GM12878 (cell line): ENCODE data around the gene USH1G. TPM values are rescaled to one million over a fixed set of nuclear protein-coding genes. Genes with fewer than 3 reads are reported as not detected.

Experiments used
- ATAC-seq: fragments of 200-7000 bp; cut with Tn5 transposase; 3 replicates; pipeline ENCODE4 v1.9.1; 2020; ENCODE audit warnings: mild to moderate bottlenecking, moderate library complexity
- BruUV-seq: library from RNA; stranded (reverse); fragments of 400-500 nt; replicated peaks from 2 replicates; lab custom pipeline; 2021; lab: Mats Ljungman, UMichigan
- CTCF ChIA-PET: fragments of 300-600 bp; sonication (Branson Sonifier 250); formaldehyde crosslinking; extraction: SDS; loops from one replicate; lab custom pipeline; 2021; ENCODE audit warnings: inconsistent platforms; lab: Yijun Ruan, JAX
- POLR2A ChIA-PET: fragments of 350-600 bp; formaldehyde crosslinking; extraction: SDS; loops from one replicate; lab custom pipeline; 2021; ENCODE audit warnings: inconsistent platforms; lab: Charles Lee
- RAD21 ChIA-PET: fragments of 300-600 bp; sonication (Branson Sonifier 250); formaldehyde crosslinking; loops from one replicate; lab custom pipeline; 2023; ENCODE audit warnings: antibody characterized with exemption; ENCODE audit not compliant: unreplicated experiment; lab: Charles Lee
- SMC1A ChIA-PET: fragments of 300-600 bp; sonication (Branson Sonifier 250); formaldehyde crosslinking; loops from one replicate; lab custom pipeline; 2023; ENCODE audit not compliant: unreplicated experiment, uncharacterized antibody; lab: Charles Lee
- DNase-seq: peaks from one replicate; pipeline ENCODE4 v3.0.0-alpha.2; 2011; ENCODE audit warnings: low read depth, low spot score
- FAIRE-seq: peaks from 3 replicates; lab custom pipeline; 2011; peaks lifted over from hg19 to GRCh38; lab: Jason Lieb, UNC
- H2AFZ ChIP-seq: 2 replicates; pipeline ENCODE4 v1.6.0; 2011; ENCODE audit warnings: low read depth, low read length, control low read depth; ENCODE audit not compliant: control insufficient read depth
- H3K27ac ChIP-seq: 2 replicates; pipeline ENCODE4 v1.5.1; 2011; ENCODE audit warnings: control low read depth; ENCODE audit not compliant: control insufficient read depth, insufficient read depth
- H3K27me3 ChIP-seq, 2 experiments: replicated peaks in 1 of 2; 2 replicates each; pipeline versions ENCODE4 v1.6.0 to v1.6.1; 2011; ENCODE audit warnings: low read length in 1 of 2; ENCODE audit not compliant: control insufficient read depth in 2 of 2, insufficient read depth in 2 of 2
- H3K36me3 ChIP-seq, 2 experiments: 2 replicates each; pipeline ENCODE4 v1.5.1; 2011; ENCODE audit warnings: low read length in 1 of 2; ENCODE audit not compliant: control insufficient read depth in 2 of 2, insufficient read depth in 2 of 2
- H3K4me1 ChIP-seq: 2 replicates; pipeline ENCODE4 v1.6.1; 2011; ENCODE audit warnings: mild to moderate bottlenecking, low read length, moderate library complexity, mixed read lengths; ENCODE audit not compliant: control insufficient read depth, insufficient read depth
- H3K4me2 ChIP-seq: 2 replicates; pipeline ENCODE4 v1.6.0; 2011; ENCODE audit warnings: control low read depth; ENCODE audit not compliant: control insufficient read depth, insufficient read depth
- H3K4me3 ChIP-seq: fragments of 200-600 bp; sonication (generic); 2 replicates; pipeline ENCODE4 v1.5.1; 2016
- H3K79me2 ChIP-seq: 2 replicates; pipeline ENCODE4 v1.6.0; 2011; ENCODE audit warnings: low read length; ENCODE audit not compliant: control insufficient read depth, insufficient read depth
- H3K9ac ChIP-seq: 2 replicates; pipeline ENCODE4 v1.8.0; 2011; ENCODE audit warnings: low read length, control low read depth, mixed read lengths; ENCODE audit not compliant: control insufficient read depth, insufficient read depth
- H3K9me3 ChIP-seq: replicated peaks from 3 replicates; pipeline ENCODE4 v1.5.1; 2011; ENCODE audit warnings: mild to moderate bottlenecking, low read length; ENCODE audit not compliant: control insufficient read depth, insufficient read depth
- H4K20me1 ChIP-seq: 2 replicates; pipeline ENCODE4 v1.6.0; 2011; ENCODE audit not compliant: control insufficient read depth, insufficient read depth
- CBFB ChIP-seq: IDR thresholded peaks from 2 replicates; pipeline ENCODE4 v1.6.1; 2016; ENCODE audit warnings: antibody characterized with exemption, low read depth
- MEF2B ChIP-seq: fragments of 450-650 bp; IDR thresholded peaks from 2 replicates; pipeline ENCODE4 v1.6.1; 2018; ENCODE audit warnings: mild to moderate bottlenecking, moderate library complexity; ENCODE audit not compliant: partially characterized antibody, poor library complexity, severe bottlenecking
- MTA2 ChIP-seq: fragments of 450-650 bp; IDR thresholded peaks from 2 replicates; pipeline ENCODE4 v1.6.1; 2016; ENCODE audit warnings: low read depth, mild to moderate bottlenecking, moderate library complexity
- NFIC ChIP-seq: IDR thresholded peaks from 2 replicates; pipeline ENCODE4 v1.6.1; 2012; ENCODE audit warnings: low read depth, mild to moderate bottlenecking, inconsistent platforms, low read length, moderate library complexity
- NR2C1 ChIP-seq: fragments of 450-650 bp; IDR thresholded peaks from 2 replicates; pipeline ENCODE4 v1.6.1; 2017; ENCODE audit warnings: antibody characterized with exemption, mild to moderate bottlenecking, moderate library complexity
- NR2F1 ChIP-seq: fragments of 450-650 bp; conservative IDR thresholded peaks from 2 replicates; pipeline ENCODE4 v1.6.1; 2017; ENCODE audit warnings: mild to moderate bottlenecking
- PAX5 ChIP-seq: IDR thresholded peaks from 2 replicates; pipeline ENCODE4 v1.6.1; 2011; ENCODE audit warnings: low read depth, low read length, borderline replicate concordance
- PKNOX1 ChIP-seq: fragments of 450-650 bp; IDR thresholded peaks from 2 replicates; pipeline ENCODE4 v1.6.1; 2016; ENCODE audit warnings: mild to moderate bottlenecking
- POLR2AphosphoS2 ChIP-seq: IDR thresholded peaks from 2 replicates; pipeline ENCODE4 v1.6.1; 2011; ENCODE audit warnings: low read depth, mild to moderate bottlenecking, low read length, improper control_type of control experiment, moderate library complexity
- POLR2AphosphoS5 ChIP-seq: IDR thresholded peaks from 2 replicates; pipeline ENCODE4 v1.6.1; 2011; ENCODE audit warnings: mild to moderate bottlenecking, low read length, inconsistent platforms
- PRDM15 ChIP-seq: fragments of 450-650 bp; formaldehyde crosslinking; IDR thresholded peaks from 2 replicates; pipeline ENCODE4 v1.4.0; 2020; ENCODE audit warnings: mild to moderate bottlenecking, moderate library complexity
- RAD21 ChIP-seq: IDR thresholded peaks from 2 replicates; pipeline ENCODE4 v1.6.1; 2011; ENCODE audit warnings: mild to moderate bottlenecking, low read depth, low read length, moderate library complexity; ENCODE audit not compliant: insufficient read depth
- RELB ChIP-seq: fragments of 450-650 bp; IDR thresholded peaks from 2 replicates; pipeline ENCODE4 v1.6.1; 2017; ENCODE audit warnings: low read depth, mild to moderate bottlenecking, moderate library complexity
- RUNX3 ChIP-seq: IDR thresholded peaks from 2 replicates; pipeline ENCODE4 v1.6.1; 2012; ENCODE audit warnings: low read length, inconsistent platforms
- SIX5 ChIP-seq: IDR thresholded peaks from 2 replicates; pipeline ENCODE4 v1.6.1; 2011; ENCODE audit warnings: mild to moderate bottlenecking, low read depth, low read length, moderate library complexity; ENCODE audit not compliant: severe bottlenecking
- SREBF2 ChIP-seq: IDR thresholded peaks from 2 replicates; pipeline ENCODE4 v1.6.1; 2012; ENCODE audit warnings: mild to moderate bottlenecking, low read length
- STAT3 ChIP-seq: IDR thresholded peaks from 2 replicates; pipeline ENCODE4 v1.6.1; 2011; ENCODE audit warnings: low read depth, low read length, improper control_type of control experiment
- SUZ12 ChIP-seq: fragments of 200-600 bp; sonication (generic); IDR thresholded peaks from one replicate; pipeline ENCODE4 v1.6.1; 2018; ENCODE audit warnings: antibody characterized with exemption, mild to moderate bottlenecking; ENCODE audit not compliant: unreplicated experiment
- YY1 ChIP-seq: IDR thresholded peaks from 2 replicates; pipeline ENCODE4 v1.6.1; 2011; ENCODE audit warnings: low read depth, mild to moderate bottlenecking, low read length
- ZNF274 ChIP-seq: IDR thresholded peaks from one replicate; pipeline ENCODE4 v1.8.0; 2011; ENCODE audit not compliant: insufficient read length, insufficient read depth
- WGBS: methylation state at CpG from one replicate; pipeline ENCODE4 v1.1.6; 2016; ENCODE audit warnings: low lambda C conversion rate; ENCODE audit not compliant: insufficient replicate concordance, insufficient coverage; ENCODE audit errors: missing lambda C conversion rate; 5-methylcytosine and 5-hydroxymethylcytosine counted together
- in situ Hi-C: fragments of 300-500 bp; cut with MboI; formaldehyde crosslinking; loops from 9 replicates; pipeline ENCODE4 v1.14.3; 2018; ENCODE audit warnings: mixed read lengths
- intact Hi-C: fragments of 100-400 bp; cut with micrococcal nuclease; formaldehyde crosslinking; loops from one replicate; pipeline ENCODE4 v1.14.2; 2022; ENCODE audit not compliant: unreplicated experiment
- polyA plus RNA-seq, 11 experiments: library from polyadenylated mRNA; depleted of rRNA in 4 of 11; unstranded in 6 of 11; stranded (reverse) in 5 of 11; fragments of >200 nt; fragmentation: Nextera tagmentation in 4 of 11; fragmentation: Illumina TruSeq in 1 of 11; extraction: Ambion mirVana in 4 of 11; extraction: Trizol in 1 of 11; gene quantifications; 1 replicate in 1 of 11; 2 replicates in 10 of 11; pipeline versions ENCODE4 v1.2.1 to v1.2.3, GENCODE V29; 2011 to 2016; ENCODE audit warnings: inconsistent platforms in 2 of 11, missing spikeins in 2 of 11, low read depth in 1 of 11
- total RNA-seq, 4 experiments: library from RNA; depleted of rRNA in 3 of 4; stranded (reverse); fragments of >200 nt in 3 of 4; fragmentation: Illumina TruSeq in 1 of 4; extraction: Trizol in 1 of 4; gene quantifications; 2 replicates each; pipeline versions ENCODE4 v1.2.1 to v1.2.3, GENCODE V29; 2013 to 2021

USH1G gene
- total and polyA plus RNA-seq, 10 of the 15 experiments (the other 5 are each of a cell fraction or from before 2014, with no cell fraction given), result 0.05 to 0.62 (median 0.09) TPM; not detected in 7

- Histone ChIP-seq H3K4me3 (peak overlapping the region; percentile 12; the same call in 1 of the 2 replicates), H3K27ac (no peak overlapping the region), H3K4me1 (peaks cover 6% of the 10 kb centered on the region; the same call in 1 of the 2 replicates), H3K4me2 (peak overlapping the region; percentile 36), H3K36me3 (no peaks in the 10 kb centered on the region), H3K79me2 (no peaks in the 10 kb centered on the region), H4K20me1 (no peaks in the 10 kb centered on the region), H2AFZ (peak overlapping the region; percentile 57), H3K27me3 (no peaks in the 10 kb centered on the region; a peak in 1 of 4 replicates), H3K9ac (peak overlapping the region; percentile 10; the same call in 1 of the 2 replicates), H3K9me3 (no peaks in the 10 kb centered on the region)
- SMC1A ChIA-PET, result interaction anchor here (1.0 to 2.7 kb wide), 4 partner anchors 10 to 22 kb away, joined by 4 to 13 read pairs (median 5); partner anchors contain the start of genes OTOP2 and USH1G
- intact Hi-C loops (no loop called here), in situ Hi-C loops (no loop called here)
- WGBS, result 1% methylated on average over 6 of the region's 6 CpGs
- FAIRE-seq, result peak; percentile 93
- RAD21 ChIA-PET, result interaction anchor here (1.0 to 1.4 kb wide), 6 partner anchors 11 to 325 kb away, joined by 3 to 10 read pairs (median 4); partner anchors contain the start of gene MIF4GD
- peak; percentile 97 for ATAC-seq
- POLR2A ChIA-PET, result no interaction called here
- CTCF ChIA-PET, result interaction anchor here (0.8 to 2.9 kb wide), 7 partner anchors 12 to 83 kb away, joined by 3 to 15 read pairs (median 4); partner anchors contain the start of gene OTOP2
- no TSS peak for BruUV-seq
- DNase-seq, result peak; percentile 48
- TF ChIP-seq PRDM15 (CRISPR knock-in tag) (no peak), PKNOX1 (peak; percentile 73), PAX5 (peak; percentile 59; the same call in 1 of the 2 replicates), RAD21 (no peak), MTA2 (peak; percentile 28; the same call in 1 of the 2 replicates), NR2F1 (peak; percentile 98), SREBF2 (no peak), STAT3 (no peak), CBFB (no peak), YY1 (no peak), NFIC (no peak; the same call in 1 of the 2 replicates), RUNX3 (peak; percentile 86), SIX5 (peak; percentile 18), ZNF274 (no peak), POLR2AphosphoS2 (no peak), RELB (peak; percentile 62), POLR2AphosphoS5 (0 out of 2 replicates have a peak, but pooled peaks have one; percentile 31), MEF2B (peak; percentile 58), NR2C1 (peak; percentile 88), SUZ12 (no peak)
Observed at GRCh38 chr17:74945543-74945942, 22.5 kb upstream of the USH1G start.
